ENCODE results near the gene BST1.

The BST1 gene

DNA sequence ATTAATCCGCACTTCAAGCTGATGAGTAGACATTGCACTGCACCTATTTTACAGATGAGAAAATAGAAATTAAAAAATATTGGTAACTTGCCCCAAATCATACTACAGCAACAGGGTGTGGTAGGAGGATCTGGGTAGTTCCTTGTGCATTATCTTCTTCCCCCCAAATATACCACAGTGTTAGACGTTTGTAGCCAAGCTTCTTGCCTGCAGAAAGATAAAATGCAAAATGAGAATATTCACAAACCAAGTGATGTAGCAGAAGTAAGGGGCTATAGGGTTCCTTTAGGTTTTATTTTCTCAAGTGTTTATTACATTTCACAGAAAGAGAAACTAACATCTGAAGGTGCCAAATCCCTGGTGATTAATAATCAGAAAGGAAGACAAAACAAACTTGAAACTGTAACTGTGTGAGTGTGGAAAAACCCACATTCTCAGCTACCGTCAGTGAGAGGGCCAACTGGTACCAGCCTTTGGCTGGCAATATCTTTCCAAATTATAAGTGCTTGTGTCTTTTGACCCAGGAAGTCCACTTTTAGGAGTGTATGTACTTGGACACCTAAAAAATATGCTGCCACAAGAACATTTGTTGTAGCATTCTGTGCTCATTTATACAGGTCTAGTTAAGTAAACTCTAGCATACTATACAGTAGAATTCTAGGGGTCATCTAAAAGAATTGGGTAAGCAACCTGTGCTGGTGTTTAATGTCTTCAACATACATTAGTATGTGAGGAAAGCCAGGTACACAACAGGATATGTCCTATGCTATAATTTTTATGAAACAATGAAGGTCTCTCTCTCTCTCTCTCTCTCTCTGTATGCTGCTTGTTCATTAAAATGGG, 68.6 kb downstream of the BST1 start:
- H3K27ac ChIP-seq, result no peak overlapping the region
- no peak for DNase-seq (ENCODE audit: low read depth, low spot score)

DNA sequence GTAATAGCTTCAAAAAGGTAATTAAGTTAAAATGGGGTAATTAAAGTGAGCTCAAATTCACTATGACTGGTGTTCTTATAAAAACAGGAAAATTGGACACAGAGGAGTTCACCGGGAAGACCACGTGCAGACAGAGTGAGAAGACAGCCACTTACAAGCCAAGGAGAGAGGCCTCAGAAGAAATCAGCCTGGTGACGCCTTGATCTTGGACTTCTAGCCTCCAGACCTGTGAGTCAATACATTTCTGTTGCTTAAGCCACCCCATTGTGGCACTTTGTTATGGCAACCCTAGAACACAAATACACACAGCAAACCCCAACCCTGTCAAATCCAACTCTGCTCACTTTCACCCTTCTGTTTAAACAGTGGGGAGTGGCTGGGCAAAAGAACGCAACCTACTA, 71.2 kb downstream of the BST1 start:
- DNase-seq (ENCODE audit: low read depth, low spot score), result no peak
- H3K27ac ChIP-seq, result no peak overlapping the region

GRCh38 chr4:15776871-15777648, 74.2 kb downstream of the BST1 start:
- H3K27ac ChIP-seq, result no peak overlapping the region
- no peak for DNase-seq (ENCODE audit: low read depth, low spot score)

- H3K27ac ChIP-seq, result no peak overlapping the region
- no peak for DNase-seq (ENCODE audit: low read depth, low spot score)
Measured at GRCh38 chr4:15777697-15778288, 74.9 kb downstream of the BST1 start.

DNA sequence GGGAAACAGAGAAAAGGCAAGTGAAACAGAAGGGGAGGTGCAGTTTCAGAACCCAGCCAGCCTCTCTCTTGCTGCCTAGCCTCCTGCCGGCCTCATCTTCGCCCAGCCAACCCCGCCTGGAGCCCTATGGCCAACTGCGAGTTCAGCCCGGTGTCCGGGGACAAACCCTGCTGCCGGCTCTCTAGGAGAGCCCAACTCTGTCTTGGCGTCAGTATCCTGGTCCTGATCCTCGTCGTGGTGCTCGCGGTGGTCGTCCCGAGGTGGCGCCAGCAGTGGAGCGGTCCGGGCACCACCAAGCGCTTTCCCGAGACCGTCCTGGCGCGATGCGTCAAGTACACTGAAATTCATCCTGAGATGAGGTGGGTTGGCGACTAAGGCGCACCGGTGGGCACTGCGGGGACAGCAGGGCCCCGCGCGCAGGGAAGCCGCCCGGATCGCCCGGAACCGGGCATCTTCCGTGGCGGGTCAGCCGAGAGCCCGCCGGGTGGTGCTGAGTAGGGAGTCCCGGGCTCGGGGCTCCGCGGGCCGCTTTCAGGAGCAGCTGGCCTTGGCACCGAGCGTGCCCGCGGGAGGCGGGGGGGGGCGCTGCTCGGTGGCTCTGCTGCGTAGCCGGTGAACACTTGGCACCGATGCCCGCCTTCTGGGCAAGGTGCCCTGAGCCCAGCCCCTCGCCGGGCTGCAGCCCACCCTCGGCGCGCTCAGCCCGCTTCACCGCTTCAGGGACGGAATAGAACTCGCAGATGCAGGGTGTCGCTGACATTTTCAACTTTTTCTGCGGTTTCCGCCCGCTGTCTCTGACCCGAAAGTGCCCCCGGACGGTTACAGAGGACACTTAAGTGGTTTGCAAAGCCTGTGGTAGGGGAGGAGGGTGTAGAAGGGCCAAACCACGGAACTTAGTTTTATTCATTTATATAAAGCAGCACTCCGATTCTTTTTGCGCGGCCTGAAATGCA, 75.7 kb downstream of the BST1 start, which contains the start of gene CD38:
TSS of gene CD38 (plus strand) at position 40 of the 953 bp plus-strand sequence. CDS start at position 127, 87 bp downstream.
- DNase-seq (ENCODE audit: low read depth, low spot score), result no peak
- no peak within 1 kb of the TSS for H3K27ac ChIP-seq

GRCh38 chr4:15779306-15779705, 76.4 kb downstream of the BST1 start:
- no peak overlapping the region for H3K27ac ChIP-seq
- no peak for DNase-seq (ENCODE audit: low read depth, low spot score)

GRCh38 chr4:15779809-15780208, 76.9 kb downstream of the BST1 start:
- no peak overlapping the region for H3K27ac ChIP-seq
- DNase-seq (ENCODE audit: low read depth, low spot score), result no peak

DNA sequence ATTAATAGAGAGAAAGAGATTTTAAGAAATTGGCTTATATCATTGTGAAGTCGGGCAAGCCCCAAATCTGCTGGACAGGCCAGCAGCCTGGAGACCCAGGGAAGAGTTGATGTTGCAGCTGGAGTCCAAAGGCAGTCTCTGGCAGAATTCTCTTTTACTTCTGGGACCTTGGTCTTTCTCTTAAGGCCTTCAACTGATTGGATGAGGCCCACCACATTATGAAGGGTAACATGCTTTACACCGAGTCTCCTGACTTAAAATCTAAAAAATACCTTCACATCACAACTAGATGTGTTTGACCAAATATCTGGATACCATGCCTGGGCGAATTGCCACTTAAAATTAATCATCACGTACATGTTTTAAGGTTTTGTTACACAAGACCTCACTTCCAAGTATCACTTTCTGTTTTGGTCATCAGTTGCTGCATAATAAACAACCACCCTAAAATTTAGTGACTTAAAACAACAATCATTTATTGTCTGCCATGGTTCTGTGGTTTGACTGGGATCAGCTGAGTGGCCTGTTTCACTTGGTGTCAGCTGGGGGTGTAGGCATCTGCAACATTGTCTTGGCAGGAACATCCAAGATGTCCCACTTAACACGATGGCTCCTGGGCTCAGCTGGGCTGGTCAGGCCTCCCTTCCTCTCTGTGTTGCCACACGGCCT, 78.7 kb downstream of the BST1 start:
- no peak for DNase-seq (ENCODE audit: low read depth, low spot score)
- H3K27ac ChIP-seq, result no peak overlapping the region
